ENCODE data around the gene PEX11B.

Gene PEX11B, protein sequence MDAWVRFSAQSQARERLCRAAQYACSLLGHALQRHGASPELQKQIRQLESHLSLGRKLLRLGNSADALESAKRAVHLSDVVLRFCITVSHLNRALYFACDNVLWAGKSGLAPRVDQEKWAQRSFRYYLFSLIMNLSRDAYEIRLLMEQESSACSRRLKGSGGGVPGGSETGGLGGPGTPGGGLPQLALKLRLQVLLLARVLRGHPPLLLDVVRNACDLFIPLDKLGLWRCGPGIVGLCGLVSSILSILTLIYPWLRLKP

DNA sequence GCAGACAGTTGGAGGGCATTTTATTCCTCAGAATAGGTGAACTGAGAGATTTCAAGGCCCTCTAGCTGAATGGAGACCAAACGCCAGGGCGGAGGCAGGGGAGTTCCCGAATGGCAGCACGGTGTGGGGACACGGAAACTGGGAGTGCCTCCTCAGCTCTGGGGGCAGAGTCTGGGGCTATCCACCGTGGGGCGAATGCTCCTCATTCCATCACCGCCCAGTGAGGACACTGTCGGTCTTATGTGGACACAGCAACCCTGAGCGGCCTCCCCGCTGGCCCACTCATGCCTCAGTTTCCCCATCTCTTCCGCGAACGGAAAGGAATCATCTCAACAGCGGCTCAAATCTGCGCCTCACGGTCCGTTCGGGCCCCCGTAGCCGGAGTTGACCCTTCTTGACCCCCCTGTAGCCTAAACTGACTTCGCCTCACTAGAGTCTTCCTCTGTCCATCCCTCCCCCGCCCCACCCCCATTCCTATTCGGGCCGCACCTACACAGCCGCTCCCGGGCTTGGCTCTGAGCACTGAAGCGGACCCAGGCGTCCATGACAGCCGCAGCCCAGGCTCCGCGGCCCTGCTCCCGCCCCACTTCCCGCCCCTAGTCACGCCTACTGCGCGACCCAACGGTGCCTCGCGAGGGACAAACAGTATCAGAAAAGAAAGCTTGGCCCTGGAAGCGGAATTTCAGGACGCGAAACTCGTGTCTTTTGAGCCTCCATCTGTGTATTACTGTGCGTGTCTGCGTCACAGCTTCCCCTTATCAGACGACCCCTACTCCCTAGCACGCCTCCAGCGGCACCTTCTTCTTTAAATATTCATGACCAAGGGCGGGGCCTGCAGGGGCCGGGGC lies at the start of gene PEX11B:
TSS of gene PEX11B (minus strand) at position 574 of the 848 bp plus-strand sequence. CDS start at position 545, 29 bp downstream.
- ATAC-seq (peak; percentile 92), DNase-seq (peak; percentile 92)

DNA sequence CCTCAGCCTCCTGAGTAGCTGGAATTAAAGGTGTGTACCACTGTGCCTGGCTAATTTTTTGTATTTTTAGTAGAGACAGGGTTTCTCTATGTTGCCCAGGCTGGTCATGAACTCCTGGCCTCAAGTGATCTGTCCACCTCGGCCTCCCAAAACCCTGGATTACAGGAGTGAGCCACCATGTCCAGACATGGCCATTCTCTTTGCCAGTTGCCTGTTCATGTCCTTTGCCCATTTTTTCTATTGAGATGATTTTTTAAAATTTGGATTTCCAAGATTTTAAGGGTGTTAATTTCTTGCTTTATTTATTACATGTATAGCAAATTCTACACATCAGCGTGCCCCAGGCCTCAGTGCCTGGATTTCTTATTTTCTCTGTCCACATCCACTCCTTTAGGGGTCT lies 48.8 kb upstream of the PEX11B start:
- DNase-seq (no peak), ATAC-seq (no peak)

DNA sequence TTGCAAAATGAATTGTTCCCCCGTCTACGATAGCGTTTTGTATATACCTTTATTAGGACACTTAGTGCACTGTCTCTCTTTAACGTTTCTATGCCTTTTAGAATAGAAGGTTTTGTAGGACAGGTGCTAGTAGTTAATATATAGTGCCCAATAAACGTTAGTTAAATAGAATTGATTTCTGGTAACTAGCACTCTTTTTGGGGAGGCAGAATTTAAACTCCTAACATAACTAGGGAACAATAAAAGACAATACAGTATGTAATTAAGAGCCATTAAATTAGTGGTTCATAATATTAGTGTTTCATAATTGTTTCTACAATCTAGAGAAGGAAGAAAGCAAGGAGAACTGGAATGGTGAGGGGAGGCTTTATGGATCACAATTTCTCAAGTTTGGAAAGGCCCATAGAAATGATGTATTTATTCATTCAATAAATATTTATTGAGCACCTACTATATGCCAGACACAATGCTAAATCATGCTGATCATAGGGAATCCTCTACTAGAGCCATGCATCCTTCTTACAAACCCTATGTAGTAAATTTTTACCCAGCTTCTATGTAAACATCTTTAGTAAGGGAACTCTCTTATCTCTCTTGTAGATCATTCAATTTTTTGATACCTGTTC lies 46.7 kb upstream of the PEX11B start:
- ATAC-seq (no peak), DNase-seq (no peak)

DNA sequence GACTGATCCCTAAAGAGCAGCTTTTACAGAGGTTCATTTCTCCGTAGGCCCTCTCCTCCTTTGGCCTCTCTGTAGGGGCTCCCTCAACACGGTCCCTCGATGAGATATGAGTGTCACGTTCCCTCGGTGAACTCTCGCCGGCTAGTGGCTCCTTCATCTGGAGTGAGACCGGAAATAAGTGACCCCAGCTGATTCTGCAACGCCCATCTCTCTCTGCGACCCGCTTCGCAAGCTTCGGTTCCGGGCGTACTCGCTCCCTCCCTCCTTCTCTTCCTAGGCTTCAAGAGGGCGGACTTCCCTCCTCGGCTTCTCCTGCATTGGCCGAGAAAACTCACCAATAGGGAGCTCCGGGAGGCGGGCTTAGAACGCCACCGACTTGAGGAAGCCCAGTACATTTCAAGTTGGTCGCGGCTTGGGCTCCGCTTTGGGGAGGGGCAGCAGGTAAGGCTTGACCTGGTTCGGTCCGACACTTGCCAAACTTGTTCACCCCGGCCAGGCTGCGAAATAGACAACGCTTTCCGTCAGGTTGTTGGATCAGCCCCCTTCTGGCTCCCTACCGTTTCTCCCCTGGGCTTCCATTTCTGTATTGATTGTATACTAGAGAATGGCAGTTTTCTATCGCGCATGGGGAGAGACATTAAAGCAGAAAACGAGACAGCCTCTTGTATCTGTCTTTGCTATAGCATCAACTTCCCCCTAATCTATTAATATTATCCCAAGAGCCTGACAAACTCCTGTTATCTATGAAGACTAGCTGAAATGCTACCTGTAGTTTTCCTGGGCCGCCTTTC lies 46.0 kb upstream of the PEX11B start, which contains the start of the genes ANKRD34A and POLR3GL:
TSS of gene ANKRD34A (minus strand) at position 248 of the 791 bp plus-strand sequence. CDS start 2,816 bp downstream, outside the sequence.
TSS of gene POLR3GL (plus strand) at position 363 of the 791 bp plus-strand sequence. CDS start 10,176 bp downstream, outside the sequence.
- peak; percentile 90 for DNase-seq
- peak; percentile 90 for ATAC-seq

DNA sequence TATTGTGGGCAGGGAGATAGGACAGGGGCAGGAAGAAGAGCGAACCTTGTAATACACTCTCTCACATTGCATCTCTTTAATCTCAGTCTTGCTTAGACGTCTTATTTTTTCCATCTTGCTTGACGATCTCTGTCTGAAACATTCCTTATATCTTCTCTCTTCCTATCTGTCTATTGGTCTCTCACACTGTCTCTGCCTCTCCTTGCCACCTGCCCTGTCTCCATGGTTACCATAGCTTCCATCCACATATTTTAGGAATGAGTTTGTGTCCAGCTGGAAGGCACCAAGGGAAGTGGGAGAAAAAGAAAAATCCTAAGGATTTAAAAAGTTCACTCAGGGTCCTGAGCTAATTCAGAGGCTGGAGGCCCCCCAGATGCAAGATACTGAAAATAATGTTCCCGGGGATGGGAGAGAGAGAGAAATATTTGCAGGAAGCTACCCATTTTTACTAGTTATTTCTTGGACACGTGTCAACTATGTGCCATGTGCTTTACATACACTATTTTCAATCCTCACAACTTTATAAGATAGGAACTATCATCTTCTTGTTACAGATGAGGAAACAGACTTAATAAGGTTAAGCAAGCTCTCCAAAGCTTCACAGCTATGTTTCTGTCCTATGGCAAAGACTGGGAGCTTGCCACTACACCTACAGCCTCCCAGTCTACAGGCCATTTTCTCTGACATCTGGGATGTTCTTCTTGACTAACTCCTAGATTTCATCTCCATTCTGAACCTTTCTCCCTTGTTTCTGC lies 44.9 kb upstream of the PEX11B start:
- ATAC-seq (no peak), DNase-seq (no peak)

DNA sequence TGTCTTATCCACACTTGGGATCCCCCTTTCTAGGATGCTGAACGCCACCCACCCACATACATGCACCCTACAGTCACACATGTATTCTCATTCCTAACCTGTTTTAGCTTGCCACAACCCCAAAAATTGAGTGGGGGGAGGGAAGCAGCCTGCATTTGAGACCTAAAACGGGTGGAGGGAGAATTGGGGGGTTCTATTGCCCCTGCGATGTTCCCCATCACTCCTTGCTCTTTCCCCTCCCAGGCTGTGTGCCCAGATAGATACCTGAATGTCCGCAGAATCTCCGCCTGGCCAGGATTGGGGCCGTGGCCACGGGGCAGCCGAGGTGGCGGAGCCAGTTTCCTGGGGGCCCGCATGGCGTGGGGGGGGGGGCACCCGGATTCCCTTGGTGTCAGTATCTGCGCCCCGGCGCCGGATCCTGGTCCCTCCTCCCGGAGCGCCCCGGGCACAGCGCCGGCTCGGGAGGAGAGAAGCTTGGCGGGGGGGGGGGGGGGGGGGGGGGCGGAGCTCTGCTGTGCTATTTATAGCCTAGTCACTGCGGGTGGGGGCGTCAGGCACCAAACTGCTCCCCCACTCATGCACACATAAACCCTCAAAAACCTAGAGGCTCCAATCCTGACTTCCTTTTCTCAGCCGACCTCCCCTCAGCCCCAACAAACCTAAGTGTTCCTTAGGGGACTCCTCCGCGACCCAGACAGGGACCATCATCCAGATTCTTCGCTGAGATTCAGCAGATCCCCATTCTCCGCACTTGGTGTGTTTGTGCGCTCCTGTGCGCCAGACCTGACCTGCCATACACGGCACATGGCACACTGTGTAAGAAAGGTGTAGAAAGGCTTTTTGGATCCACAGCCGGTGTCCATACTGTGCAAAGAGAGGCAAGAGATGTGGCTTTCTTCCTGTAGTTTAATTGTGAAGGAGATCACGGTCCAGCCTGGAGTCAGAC lies 43.9 kb upstream of the PEX11B start:
- ATAC-seq (no peak), DNase-seq (peak; percentile 54)

DNA sequence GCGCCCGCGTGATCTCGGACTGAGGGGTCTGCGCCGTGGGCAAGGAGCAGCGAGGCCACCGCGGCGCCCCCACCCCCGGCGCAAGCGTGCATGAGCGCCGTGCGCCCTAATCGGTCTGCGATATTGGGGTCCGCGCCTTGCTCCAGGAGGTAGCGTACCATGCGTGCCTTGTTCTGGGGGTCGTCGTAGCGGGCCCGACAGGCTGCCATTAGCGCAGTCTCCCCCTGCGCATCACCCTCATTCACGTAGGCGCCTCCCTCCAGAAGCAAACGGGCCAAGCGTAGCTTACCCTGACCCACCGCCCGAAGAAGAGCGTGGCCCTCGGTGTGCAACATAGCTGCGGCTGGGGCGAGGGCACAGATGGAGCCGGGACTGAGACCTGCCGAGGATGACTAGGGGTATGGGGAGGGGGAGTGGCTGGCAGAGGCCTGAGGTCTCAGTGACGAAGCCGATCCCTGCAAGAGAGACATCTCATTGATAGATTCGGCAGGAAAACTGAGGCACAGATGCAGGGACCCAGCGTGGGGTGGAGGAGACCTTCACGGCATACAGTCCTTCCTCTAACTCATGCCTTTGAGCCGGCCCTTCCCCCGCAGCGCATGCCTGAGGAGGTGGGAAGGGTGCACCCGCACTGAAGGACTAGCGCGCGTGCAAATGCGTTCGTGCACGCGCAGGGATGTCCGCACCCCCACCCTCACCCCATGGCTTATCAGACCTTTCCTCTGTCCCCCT lies 43.1 kb upstream of the PEX11B start:
- ATAC-seq = peak; percentile 1
- peak; percentile 77 for DNase-seq

DNA sequence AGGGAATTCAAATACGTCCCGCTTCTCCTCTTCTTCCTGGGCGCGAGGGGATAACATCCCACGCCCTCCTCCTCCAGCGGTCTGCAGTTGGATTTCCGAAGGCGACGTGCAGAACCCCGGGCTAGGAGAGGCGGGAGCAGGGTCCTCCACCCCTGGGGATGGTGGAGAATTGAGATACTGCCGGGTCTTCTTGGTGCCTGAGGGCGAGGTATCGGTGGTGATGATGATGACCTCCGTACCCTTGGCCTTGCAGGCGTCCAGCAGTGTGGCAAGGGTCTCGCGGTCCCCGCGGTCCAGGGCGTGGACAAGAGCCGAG lies 42.5 kb upstream of the PEX11B start:
- DNase-seq (no peak), ATAC-seq (no peak)

DNA sequence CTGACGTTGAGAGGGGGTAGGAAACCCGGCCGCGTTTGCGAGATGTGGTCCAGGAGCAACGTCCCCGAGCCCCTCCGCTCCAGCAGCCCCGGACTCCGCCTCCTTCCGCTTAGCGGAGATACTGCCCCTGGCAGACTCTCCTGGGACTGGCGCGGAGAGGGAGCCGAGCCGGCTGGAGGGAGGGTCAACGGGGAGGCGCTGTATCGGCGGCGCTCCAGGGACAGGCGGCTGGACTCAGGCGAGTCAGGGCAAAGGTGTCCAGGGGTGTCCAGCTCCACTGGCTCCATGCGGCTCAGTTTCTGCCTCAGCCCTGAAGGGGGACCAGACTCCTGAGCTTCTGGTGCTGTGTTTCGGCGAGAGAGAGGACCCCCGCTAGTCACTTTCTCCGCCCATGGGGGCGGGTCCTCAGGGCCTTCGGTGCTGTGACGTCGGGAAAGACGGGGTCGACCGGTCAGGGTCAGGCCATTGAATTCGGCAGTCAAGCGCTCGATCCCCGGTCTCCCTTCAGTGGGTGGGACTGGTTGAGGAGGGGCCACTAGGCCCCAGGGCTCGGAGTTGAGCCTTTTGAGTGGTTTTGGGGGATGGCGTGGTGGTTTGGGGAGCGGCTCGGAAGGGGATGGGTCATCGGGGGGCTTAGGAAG lies 42.1 kb upstream of the PEX11B start:
- DNase-seq = peak; percentile 71
- ATAC-seq = no peak

DNA sequence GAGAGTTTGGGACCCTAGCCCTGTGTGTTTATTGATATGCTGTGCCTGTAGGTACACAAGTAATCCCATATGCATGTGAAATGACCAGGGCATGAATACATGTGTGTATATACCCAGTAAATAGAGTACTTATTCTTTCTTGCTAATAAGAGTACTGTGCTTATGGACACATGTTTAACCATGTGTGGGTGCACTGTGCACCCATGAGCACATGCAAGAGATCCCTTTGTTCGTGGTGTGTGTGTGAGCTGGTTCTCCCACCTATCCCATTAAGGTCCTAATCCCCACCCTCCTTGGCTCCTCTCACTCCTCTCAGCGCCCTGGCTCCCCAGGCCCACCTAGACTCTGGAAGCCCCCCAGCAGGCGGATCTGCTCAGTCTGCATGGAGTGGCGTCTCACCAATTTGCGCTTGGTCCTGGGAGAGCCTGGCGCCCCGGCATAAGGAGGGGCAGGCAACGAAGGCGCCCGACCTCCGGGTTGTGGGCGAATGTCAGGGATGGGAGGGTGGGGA lies 41.5 kb upstream of the PEX11B start:
- DNase-seq = no peak
- no peak for ATAC-seq

DNA sequence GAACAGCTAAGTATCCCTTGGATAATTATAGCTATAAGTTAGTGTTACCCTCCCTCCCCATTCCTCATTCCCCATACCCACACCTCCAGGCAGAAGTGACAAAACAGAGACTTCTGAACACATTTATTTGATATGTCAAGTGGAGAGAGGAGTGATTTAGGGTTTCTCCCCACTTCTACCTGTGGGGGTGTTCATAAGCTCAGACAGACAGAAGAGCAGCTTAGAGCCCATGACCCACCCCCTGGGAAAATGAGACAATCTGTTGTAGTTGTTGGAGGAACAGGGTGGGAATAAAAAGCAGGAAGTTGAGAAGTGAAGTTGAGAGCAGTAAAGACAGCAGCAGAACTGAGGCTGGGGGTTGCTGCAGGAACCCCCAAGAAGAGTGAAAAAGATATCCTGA lies 40.8 kb upstream of the PEX11B start:
- DNase-seq (no peak), ATAC-seq (no peak)

DNA sequence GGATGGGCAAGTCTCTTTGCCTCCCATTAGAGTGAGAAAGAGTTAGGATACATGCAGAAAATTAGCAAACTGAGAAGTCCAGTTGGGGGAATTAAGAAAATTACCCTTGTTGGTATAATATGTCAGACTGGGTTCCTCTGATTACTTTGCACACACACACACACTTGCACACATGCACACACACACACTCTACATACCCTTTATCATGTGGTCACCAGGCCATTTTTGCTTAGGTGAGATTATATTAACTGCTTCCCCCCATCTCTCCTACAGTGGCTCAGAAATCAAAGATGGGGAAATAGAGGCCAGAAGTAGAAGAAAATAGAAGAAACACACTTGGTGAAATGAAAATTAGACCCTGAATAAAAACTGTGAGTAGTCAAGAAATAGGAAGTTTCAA lies 40.2 kb upstream of the PEX11B start:
- ATAC-seq = no peak

DNA sequence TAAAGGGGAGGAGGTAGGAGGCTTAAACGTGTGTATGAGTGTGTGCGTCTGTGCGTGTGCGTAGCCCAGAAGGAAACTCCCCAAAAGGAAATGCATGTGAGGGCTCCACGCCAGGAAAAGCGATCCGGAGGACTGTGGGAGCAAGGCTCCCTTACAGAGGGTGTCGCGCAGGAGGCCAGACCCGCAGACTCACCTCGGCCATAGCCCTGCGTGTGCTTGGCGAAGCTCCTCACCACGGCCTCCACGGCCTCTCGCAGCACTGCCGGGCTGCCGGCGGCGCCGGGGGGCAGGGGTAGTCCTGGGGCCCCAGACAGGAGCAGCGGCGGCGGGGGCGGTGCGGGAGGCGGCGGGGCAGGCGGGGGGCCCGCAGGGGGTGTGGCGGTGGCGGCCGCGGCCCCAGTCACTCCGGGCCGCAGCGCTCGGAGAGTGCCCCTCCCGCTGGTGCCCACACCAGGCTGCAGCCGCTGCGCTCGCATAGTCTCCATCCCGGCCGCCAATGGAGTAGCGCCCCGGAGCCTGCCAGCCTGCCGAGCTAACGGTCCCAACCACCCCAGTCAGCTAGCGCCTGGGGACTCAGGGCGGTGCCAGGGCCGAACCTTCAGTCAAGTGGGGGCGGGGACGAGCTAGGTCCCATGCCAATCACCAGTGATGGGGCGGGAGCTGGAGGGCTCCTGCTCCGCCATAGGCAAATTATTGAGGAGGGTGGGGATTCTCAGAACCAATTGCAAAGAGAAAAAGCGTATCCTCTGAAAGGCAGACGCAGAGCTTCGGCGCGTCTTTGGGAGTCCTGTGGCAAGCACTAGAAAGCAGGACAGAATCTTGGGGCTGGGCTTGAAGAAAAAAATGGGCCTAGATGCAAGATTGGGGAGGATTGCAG lies 39.2 kb upstream of the PEX11B start, which contains the start of gene LIX1L:
TSS of gene LIX1L (minus strand) at position 575 of the 877 bp plus-strand sequence. CDS start at position 485, 90 bp downstream.
- DNase-seq (peak; percentile 95), ATAC-seq (peak; percentile 92)

More for the DNA sequence above, 40.2 kb upstream of the PEX11B start:
- no peak for DNase-seq

DNA sequence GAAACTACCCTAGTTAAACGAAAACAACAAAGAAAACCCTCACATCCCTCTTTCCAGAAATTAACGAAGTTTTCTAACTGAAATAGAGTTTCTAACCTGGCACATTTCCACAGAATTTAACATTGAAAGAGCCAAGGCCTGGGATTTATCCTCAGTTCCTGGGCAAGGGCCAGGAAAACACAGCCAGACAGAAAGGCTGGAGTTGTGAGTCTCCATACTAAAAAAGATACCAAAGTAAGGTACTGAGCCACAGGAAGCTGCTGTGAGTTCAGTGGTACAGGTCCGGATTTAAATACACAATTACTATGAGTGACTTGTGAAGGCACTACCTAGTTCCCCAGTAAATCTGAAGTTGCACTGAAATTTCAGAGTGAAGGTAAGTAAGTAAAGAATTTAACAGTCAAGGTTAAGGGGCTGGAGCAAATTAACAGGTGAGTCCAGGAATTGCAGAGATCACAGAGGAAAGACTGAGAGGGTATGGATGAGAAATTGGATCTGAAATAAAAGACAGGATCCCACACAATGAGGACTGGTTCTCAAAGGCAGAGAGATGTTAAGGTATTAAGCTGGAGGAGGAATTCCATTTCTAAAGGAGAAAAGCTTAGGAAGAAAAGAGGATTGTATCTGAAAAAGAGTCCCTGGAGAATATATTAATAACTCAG lies 38.4 kb upstream of the PEX11B start:
- no peak for DNase-seq
- no peak for ATAC-seq

DNA sequence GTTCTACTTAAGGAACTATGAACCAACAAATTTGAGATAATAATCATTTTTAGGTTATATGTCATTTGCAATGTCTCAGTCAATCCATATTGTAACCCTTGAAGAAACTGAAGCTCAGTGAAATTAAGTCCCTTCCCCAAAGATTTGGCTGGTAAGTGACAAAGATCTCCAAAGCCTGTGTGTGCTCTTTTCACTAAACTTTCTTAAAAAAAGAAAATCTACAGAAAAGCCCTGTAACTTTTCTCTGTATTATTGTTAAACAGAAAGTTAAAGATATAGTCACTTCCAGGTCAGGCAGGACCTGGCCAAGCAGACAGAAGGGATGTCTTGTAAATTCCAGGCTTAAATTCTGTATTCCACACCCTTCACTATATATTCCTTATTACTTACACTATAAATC lies 37.8 kb upstream of the PEX11B start:
- DNase-seq (no peak), ATAC-seq (no peak)

DNA sequence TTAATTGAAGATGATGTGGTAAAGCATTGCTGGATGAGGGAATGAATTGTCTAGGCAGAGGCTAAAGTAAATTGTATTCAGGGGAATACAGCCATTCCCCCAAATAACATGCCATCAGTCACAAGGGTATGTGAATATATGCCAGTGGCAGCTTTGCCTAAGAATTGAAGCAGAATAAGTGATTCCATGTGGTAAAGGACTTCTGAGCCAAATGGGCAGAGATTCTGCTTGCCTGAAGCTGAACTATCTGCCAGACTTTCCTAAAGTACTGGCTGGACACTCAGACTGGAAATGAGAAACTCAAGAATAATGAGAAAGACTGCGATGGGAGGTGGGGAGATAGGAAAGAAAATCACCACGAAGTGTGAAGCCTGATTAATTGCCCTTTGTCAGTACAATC lies 36.9 kb upstream of the PEX11B start:
- DNase-seq (no peak), ATAC-seq (no peak)

DNA sequence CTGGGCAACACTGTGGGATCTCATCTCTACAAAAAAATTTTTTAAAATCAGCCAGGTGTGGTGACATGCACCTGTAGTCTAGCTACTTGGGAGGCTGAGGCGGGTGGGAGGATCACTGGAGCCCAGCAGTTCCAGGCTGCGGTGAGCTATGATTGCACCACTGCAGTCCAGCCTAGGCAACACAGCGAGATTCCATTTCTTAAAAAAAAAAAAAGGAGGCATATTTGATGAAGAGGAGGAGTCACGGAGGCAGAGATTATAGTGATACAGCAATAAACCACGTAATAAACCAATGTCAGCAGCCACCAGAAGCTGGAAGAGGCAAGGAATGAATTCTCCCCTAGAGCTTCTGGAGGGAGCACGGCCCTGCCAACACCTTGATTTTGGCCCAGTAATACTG lies 35.3 kb upstream of the PEX11B start:
- no peak for DNase-seq
- ATAC-seq = no peak
